Stomach (tissue), 4 donors: ENCODE data around the gene ZNHIT1.
A peak's percentile ranks its signal among the peaks of the same experiment; 100 is the strongest.

Source experiments
- EP300 ChIP-seq: sonication (generic); formaldehyde crosslinking; IDR thresholded peaks from one replicate; pipeline ENCODE4 v1.6.1; 2017; ENCODE audit warnings: antibody characterized with exemption
- POLR2A ChIP-seq, 4 donors: fragments of 450-650 bp; IDR thresholded peaks; one replicate each; pipeline ENCODE4 v1.6.1; 2016; ENCODE audit warnings: antibody characterized with exemption in 4 of 4, control low read depth in 2 of 4, mild to moderate bottlenecking in 1 of 4, moderate library complexity in 1 of 4
- POLR2AphosphoS5 ChIP-seq, 3 donors: sonication (generic); formaldehyde crosslinking; IDR thresholded peaks; one replicate each; pipeline ENCODE4 v1.6.1; 2016; ENCODE audit warnings: antibody characterized with exemption in 3 of 3
- TF ChIP-seq, protein P1 (sequence below), 7 experiments: fragments of 450-650 bp in 4 of 7; fragments of 200-600 bp in 3 of 7; sonication (generic) in 3 of 7; IDR thresholded peaks; one replicate each; pipeline ENCODE4 v1.5.1; 2016 to 2019; ENCODE audit warnings: antibody characterized with exemption in 7 of 7, control low read depth in 2 of 7, mild to moderate bottlenecking in 1 of 7

DNA sequence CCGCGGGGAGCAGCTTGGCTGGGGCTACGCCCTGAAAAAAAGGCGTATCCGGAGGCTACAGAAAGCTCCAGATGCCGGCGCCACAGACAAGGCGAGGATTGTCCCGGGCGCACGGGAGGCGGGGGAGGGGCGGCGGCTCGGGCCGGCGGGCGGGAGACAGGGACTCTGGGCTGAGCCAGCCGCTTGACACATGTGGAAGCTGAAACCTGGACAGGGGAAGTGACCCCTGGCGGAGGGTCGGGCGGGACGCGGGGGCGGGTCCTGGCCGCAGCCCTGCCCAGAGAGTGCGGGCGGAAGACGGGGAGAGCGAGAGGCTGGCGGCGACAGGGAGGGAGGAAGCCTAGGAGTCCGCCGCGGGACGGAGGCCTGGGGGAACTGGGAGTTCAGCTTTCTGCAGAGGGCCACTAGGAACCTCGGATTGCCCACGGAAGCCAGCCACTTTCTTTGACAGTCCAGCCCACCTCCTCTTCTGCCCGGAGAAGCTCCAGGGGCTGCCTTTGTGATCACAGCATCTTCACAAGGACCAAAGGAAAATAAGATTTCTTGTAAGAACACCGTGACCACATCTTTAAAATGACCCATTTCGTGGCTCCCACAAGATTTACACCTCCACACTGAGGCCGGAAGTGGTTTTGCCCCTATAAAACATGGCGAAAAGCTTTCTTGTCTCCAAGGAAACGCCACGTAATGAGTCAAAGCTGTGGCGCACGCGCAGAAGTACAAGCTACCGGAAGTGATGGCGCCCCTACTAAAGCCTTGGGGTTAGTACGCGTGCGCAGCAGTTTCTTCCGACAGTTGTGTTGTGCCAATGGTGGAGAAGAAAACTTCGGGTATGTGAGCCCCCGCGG lies at the start of gene ZNHIT1, which contains the start of gene PLOD3:
- no peak for TF ChIP-seq POLR2A (IDR thresholded peaks at IDR 0.05)
- TF ChIP-seq, protein P1, sequence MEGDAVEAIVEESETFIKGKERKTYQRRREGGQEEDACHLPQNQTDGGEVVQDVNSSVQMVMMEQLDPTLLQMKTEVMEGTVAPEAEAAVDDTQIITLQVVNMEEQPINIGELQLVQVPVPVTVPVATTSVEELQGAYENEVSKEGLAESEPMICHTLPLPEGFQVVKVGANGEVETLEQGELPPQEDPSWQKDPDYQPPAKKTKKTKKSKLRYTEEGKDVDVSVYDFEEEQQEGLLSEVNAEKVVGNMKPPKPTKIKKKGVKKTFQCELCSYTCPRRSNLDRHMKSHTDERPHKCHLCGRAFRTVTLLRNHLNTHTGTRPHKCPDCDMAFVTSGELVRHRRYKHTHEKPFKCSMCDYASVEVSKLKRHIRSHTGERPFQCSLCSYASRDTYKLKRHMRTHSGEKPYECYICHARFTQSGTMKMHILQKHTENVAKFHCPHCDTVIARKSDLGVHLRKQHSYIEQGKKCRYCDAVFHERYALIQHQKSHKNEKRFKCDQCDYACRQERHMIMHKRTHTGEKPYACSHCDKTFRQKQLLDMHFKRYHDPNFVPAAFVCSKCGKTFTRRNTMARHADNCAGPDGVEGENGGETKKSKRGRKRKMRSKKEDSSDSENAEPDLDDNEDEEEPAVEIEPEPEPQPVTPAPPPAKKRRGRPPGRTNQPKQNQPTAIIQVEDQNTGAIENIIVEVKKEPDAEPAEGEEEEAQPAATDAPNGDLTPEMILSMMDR (IDR thresholded peaks at IDR 0.05), result peak in 3 of 7 experiments; percentile 15 to 25 (median 15)
- TF ChIP-seq POLR2AphosphoS5 (IDR thresholded peaks at IDR 0.05), result peak; percentile 52 to 87 (median 58)
- TF ChIP-seq EP300, result no peak
